Adrenal gland (tissue), 12 donors: ENCODE results near the gene CREBL2. TPM values are rescaled to one million over a fixed set of nuclear protein-coding genes. Genes with fewer than 3 reads are reported as not detected.

Source experiments
- DNase-seq, 7 donors: peaks; one replicate each; pipeline ENCODE4 v3.0.0-alpha.2; 2019 to 2020
- H3K27ac ChIP-seq, 5 donors: fragments of 200-600 bp; sonication (generic) in 4 of 5; 1 replicate in 3 of 5; 2 replicates in 2 of 5; pipeline versions ENCODE4 v1.5.1 to v1.8.0; 2016 to 2020; ENCODE audit warnings: mild to moderate bottlenecking in 1 of 5
- H3K27me3 ChIP-seq: fragments of 200-600 bp; 2 replicates; pipeline ENCODE4 v1.8.0; 2021
- H3K36me3 ChIP-seq, 2 donors: fragments of 200-600 bp; replicated peaks in 1 of 2; 1 replicate in 1 of 2; 2 replicates in 1 of 2; pipeline versions ENCODE4 v1.5.1 to v1.8.0; 2018 to 2022
- H3K4me1 ChIP-seq, 2 donors: fragments of 200-600 bp; replicated peaks in 1 of 2; 1 replicate in 1 of 2; 2 replicates in 1 of 2; pipeline versions ENCODE4 v1.5.1 to v1.8.0; 2018 to 2021
- H3K4me3 ChIP-seq, 4 donors: fragments of 200-600 bp; sonication (generic) in 3 of 4; one replicate each; pipeline ENCODE4 v1.5.1; 2016 to 2018
- H3K9me3 ChIP-seq, 3 donors: fragments of 200-600 bp; sonication (generic) in 1 of 3; replicated peaks in 1 of 3; 1 replicate in 2 of 3; 2 replicates in 1 of 3; pipeline versions ENCODE4 v1.5.1 to v1.8.0; 2016 to 2021
- CTCF ChIP-seq, 6 experiments: fragments of 450-650 bp in 4 of 6; fragments of 200-600 bp in 2 of 6; sonication (generic) in 1 of 6; IDR thresholded peaks; 1 replicate in 5 of 6; 2 replicates in 1 of 6; pipeline versions ENCODE4 v1.5.1 to v1.8.0; 2016 to 2021; ENCODE audit warnings: antibody characterized with exemption in 6 of 6, mild to moderate bottlenecking in 2 of 6, moderate library complexity in 1 of 6
- POLR2A ChIP-seq, 2 donors: fragments of 450-650 bp; IDR thresholded peaks; one replicate each; pipeline ENCODE4 v1.6.1; 2017; ENCODE audit warnings: antibody characterized with exemption in 2 of 2, mild to moderate bottlenecking in 2 of 2, moderate library complexity in 1 of 2
- WGBS, 4 donors: extraction: QIAGEN DNeasy Blood & Tissue Kit in 2 of 4; methylation state at CpG; one replicate each; pipeline versions ENCODE4 v1.1.5 to v1.1.7; 2013 to 2017; 5-methylcytosine and 5-hydroxymethylcytosine counted together
- intact Hi-C, 2 donors: fragments of 100-400 bp; cut with DNase I; formaldehyde crosslinking; loops; one replicate each; pipeline versions ENCODE4 v1.14.1 to v1.15.0; 2022 to 2023
- polyA plus RNA-seq, 3 donors: library from polyadenylated mRNA; stranded (reverse); fragments of 200-250 nt in 2 of 3; fragments of 350-450 nt in 1 of 3; fragmentation: Illumina TruSeq in 1 of 3; extraction: RNeasy Lipid Tissue Mini Kit (QIAGEN cat#74804) in 1 of 3; gene quantifications; one replicate each; pipeline ENCODE4 v1.2.3, GENCODE V29; 2013 to 2014
- total RNA-seq, 9 donors: library from RNA; depleted of rRNA in 4 of 9; stranded (reverse); fragments of >200 nt in 4 of 9; fragments of 120-200 nt in 1 of 9; fragmentation: NEBNext Ultra II Directional in 1 of 9; extraction: Animal tissue kit (Norgen Biotek cat#: 25700) in 1 of 9; gene quantifications; one replicate each; pipeline versions ENCODE4 v1.1.0 to v1.2.4, GENCODE V29; 2013 to 2023
- donor health status: healthy with polysubstance abuse.
- donor health status: Bipolar disorder and iron deficiency.
- donor health status: DM: yes; HTN: yes; CAD: no.
- donor health status: DM: no; HTN: no; CAD: no.
- donor health status: DM: no; HTN: no; CAD: no.
- donor health status: DM: yes; HTN: yes; CAD: no.

Gene CREBL2
- total and polyA plus RNA-seq, 12 donors = 41.5 to 357 (median 141) TPM

GRCh38 chr12:12622418-12622817, 10.7 kb downstream of the CREBL2 start:
- Histone ChIP-seq H3K9me3 (no peaks in the 10 kb centered on the region), H3K27me3 (no peaks in the 10 kb centered on the region), H3K36me3 (no peaks in the 10 kb centered on the region), H3K4me3 (no peak overlapping the region), H3K4me1 (peaks cover 8 to 41% of the 10 kb centered on the region in 2 donors), H3K27ac (peak overlapping the region in 4 of 5 donors; percentile 7 to 66 (median 36))
- no peak for DNase-seq
- intact Hi-C loops = no loop called here
- 50 to 60% (median 56%) methylated on average over 3 of the region's 3 CpGs for WGBS, 4 donors
- no peak for TF ChIP-seq CTCF (IDR thresholded peaks at IDR 0.05)
- no peak for TF ChIP-seq POLR2A (IDR thresholded peaks at IDR 0.05)

GRCh38 chr12:12624498-12624992, 12.9 kb downstream of the CREBL2 start:
- 74 to 88% (median 83%) methylated on average over 5 of the region's 5 CpGs for WGBS, 4 donors
- no peaks in the 10 kb centered on the region for H3K36me3 ChIP-seq
- no peaks in the 10 kb centered on the region for H3K9me3 ChIP-seq
- peak overlapping the region in 1 of 5 donors; percentile 53 for H3K27ac ChIP-seq
- no peak for TF ChIP-seq CTCF (IDR thresholded peaks at IDR 0.05)
- TF ChIP-seq POLR2A (IDR thresholded peaks at IDR 0.05) = no peak
- intact Hi-C loops = no loop called here
- peaks cover 8 to 47% of the 10 kb centered on the region in 2 donors for H3K4me1 ChIP-seq
- no peak overlapping the region for H3K4me3 ChIP-seq
- no peaks in the 10 kb centered on the region for H3K27me3 ChIP-seq
- no peak for DNase-seq

GRCh38 chr12:12626471-12626870, 14.8 kb downstream of the CREBL2 start:
- WGBS, 4 donors = 83 to 90% (median 86%) methylated on average over 2 of the region's 2 CpGs
- H3K36me3 ChIP-seq = no peaks in the 10 kb centered on the region
- no peaks in the 10 kb centered on the region for H3K27me3 ChIP-seq
- H3K9me3 ChIP-seq = no peaks in the 10 kb centered on the region
- no peak overlapping the region for H3K4me3 ChIP-seq
- intact Hi-C loops = no loop called here
- H3K27ac ChIP-seq = peak overlapping the region in 1 of 5 donors; percentile 5
- TF ChIP-seq CTCF (IDR thresholded peaks at IDR 0.05) (no peak), POLR2A (IDR thresholded peaks at IDR 0.05) (no peak)
- no peak for DNase-seq
- H3K4me1 ChIP-seq = peaks cover 8 to 60% of the 10 kb centered on the region in 2 donors

GRCh38 chr12:12627308-12627827, 15.7 kb downstream of the CREBL2 start:
- Histone ChIP-seq H3K36me3 (no peaks in the 10 kb centered on the region), H3K4me3 (no peak overlapping the region), H3K27ac (peak overlapping the region in 2 of 5 donors; percentile 11 to 27), H3K4me1 (peaks cover 8 to 56% of the 10 kb centered on the region in 2 donors), H3K27me3 (no peaks in the 10 kb centered on the region), H3K9me3 (no peaks in the 10 kb centered on the region)
- WGBS, 4 donors = 72 to 83% (median 80%) methylated on average over 2 of the region's 2 CpGs
- no peak for DNase-seq
- TF ChIP-seq CTCF (IDR thresholded peaks at IDR 0.05) = no peak
- no peak for TF ChIP-seq POLR2A (IDR thresholded peaks at IDR 0.05)
- intact Hi-C loops = no loop called here
